MM.1S (cell line): ENCODE measurements around the gene BANP.

Source experiments
- DNase-seq: peaks from one replicate; pipeline ENCODE4 v3.0.0-alpha.2; 2015
- H2AFZ ChIP-seq: fragments of 300-600 bp; sonication (generic); 2 replicates; pipeline ENCODE4 v1.6.0; 2016; ENCODE audit warnings: antibody characterized with exemption, low read length
- H3F3A ChIP-seq: fragments of 300-600 bp; sonication (generic); 2 replicates; pipeline ENCODE4 v1.6.1; 2016; ENCODE audit warnings: mild to moderate bottlenecking, antibody characterized with exemption, low read length, moderate library complexity, mixed read lengths; ENCODE audit not compliant: insufficient read depth
- H3K27ac ChIP-seq: fragments of 300-600 bp; sonication (generic); 2 replicates; pipeline ENCODE4 v1.5.1; 2016; ENCODE audit warnings: mild to moderate bottlenecking, low read length
- H3K27me3 ChIP-seq: fragments of 300-600 bp; sonication (generic); replicated peaks from 2 replicates; pipeline ENCODE4 v1.6.0; 2016; ENCODE audit warnings: low read length; ENCODE audit not compliant: insufficient read depth
- H3K36me3 ChIP-seq: fragments of 300-600 bp; sonication (generic); replicated peaks from 2 replicates; pipeline ENCODE4 v1.6.1; 2016; ENCODE audit warnings: mild to moderate bottlenecking, low read length, mixed read lengths; ENCODE audit not compliant: insufficient read depth
- H3K4me1 ChIP-seq: fragments of 300-600 bp; sonication (generic); 2 replicates; pipeline ENCODE4 v1.6.1; 2016; ENCODE audit warnings: low read length, mixed read lengths
- H3K4me2 ChIP-seq: fragments of 300-600 bp; sonication (generic); 2 replicates; pipeline ENCODE4 v1.6.0; 2016; ENCODE audit warnings: low read depth, low read length
- H3K4me3 ChIP-seq: fragments of 300-600 bp; sonication (generic); 2 replicates; pipeline ENCODE4 v1.5.1; 2016; ENCODE audit warnings: low read length, mixed read lengths
- H3K79me2 ChIP-seq: fragments of 300-600 bp; sonication (generic); 2 replicates; pipeline ENCODE4 v1.6.1; 2016; ENCODE audit warnings: mixed run types, low read length, mixed read lengths
- H3K9ac ChIP-seq: fragments of 300-600 bp; sonication (generic); 2 replicates; pipeline ENCODE4 v1.6.1; 2016; ENCODE audit warnings: low read length, mixed read lengths
- H3K9me2 ChIP-seq: fragments of 300-600 bp; sonication (generic); replicated peaks from 2 replicates; pipeline ENCODE4 v1.6.1; 2016; ENCODE audit warnings: mild to moderate bottlenecking, low read length, mixed read lengths; ENCODE audit not compliant: insufficient read depth
- H3K9me3 ChIP-seq: fragments of 300-600 bp; sonication (generic); replicated peaks from 2 replicates; pipeline ENCODE4 v1.6.1; 2016; ENCODE audit warnings: mild to moderate bottlenecking, low read length, mixed read lengths; ENCODE audit not compliant: insufficient read depth
- H4K20me1 ChIP-seq: fragments of 300-600 bp; sonication (generic); 2 replicates; pipeline ENCODE4 v1.6.1; 2016; ENCODE audit warnings: mild to moderate bottlenecking, low read length, moderate library complexity, mixed read lengths; ENCODE audit not compliant: insufficient read depth
- CTCF ChIP-seq: fragments of 300-600 bp; sonication (generic); IDR thresholded peaks from 2 replicates; pipeline ENCODE4 v1.5.1; 2016; ENCODE audit warnings: antibody characterized with exemption, low read length, mixed read lengths
- EZH2 ChIP-seq: fragments of 300-600 bp; sonication (generic); optimal IDR thresholded peaks from 2 replicates; pipeline ENCODE3; 2017; ENCODE audit warnings: low read depth, mild to moderate bottlenecking, antibody characterized with exemption, low read length, mixed read lengths
- EZH2phosphoT487 ChIP-seq: fragments of 300-600 bp; sonication (generic); IDR thresholded peaks from 2 replicates; pipeline ENCODE4 v1.6.1; 2018; ENCODE audit warnings: antibody characterized with exemption, low read length

BANP gene

GRCh38 chr16:88002211-88002610, 51.0 kb downstream of the BANP start:
- Histone ChIP-seq H3F3A (no peaks in the 10 kb centered on the region), H2AFZ (no peak overlapping the region), H3K9ac (no peak overlapping the region), H3K9me2 (no peaks in the 10 kb centered on the region), H3K9me3 (no peaks in the 10 kb centered on the region), H3K27ac (no peak overlapping the region), H3K79me2 (0 out of 2 replicates have a peak, but pooled peaks cover 4% of the 10 kb centered on the region), H3K27me3 (no peaks in the 10 kb centered on the region), H3K36me3 (no peaks in the 10 kb centered on the region), H3K4me1 (no peaks in the 10 kb centered on the region), H3K4me2 (no peak overlapping the region), H4K20me1 (no peaks in the 10 kb centered on the region), H3K4me3 (no peak overlapping the region)
- TF ChIP-seq EZH2, result no peak
- TF ChIP-seq CTCF, result no peak
- no peak for TF ChIP-seq EZH2phosphoT487
- no peak for DNase-seq

- Histone ChIP-seq H3K36me3 (no peaks in the 10 kb centered on the region), H3K27me3 (no peaks in the 10 kb centered on the region), H3K9me3 (no peaks in the 10 kb centered on the region), H3K79me2 (0 out of 2 replicates have a peak, but pooled peaks cover 4% of the 10 kb centered on the region), H3F3A (no peaks in the 10 kb centered on the region), H3K27ac (no peak overlapping the region), H3K9ac (no peak overlapping the region), H3K4me3 (no peak overlapping the region), H3K9me2 (no peaks in the 10 kb centered on the region), H4K20me1 (no peaks in the 10 kb centered on the region), H3K4me1 (no peaks in the 10 kb centered on the region), H3K4me2 (no peak overlapping the region), H2AFZ (no peak overlapping the region)
- DNase-seq, result no peak
- TF ChIP-seq EZH2 (no peak), CTCF (no peak), EZH2phosphoT487 (no peak)
These were observed 51.5 kb downstream of the BANP start for GRCh38 chr16:88002749-88003148.

- DNase-seq, result no peak
- Histone ChIP-seq H3K4me1 (no peaks in the 10 kb centered on the region), H3F3A (no peaks in the 10 kb centered on the region), H3K27ac (no peak overlapping the region), H3K27me3 (no peaks in the 10 kb centered on the region), H4K20me1 (no peaks in the 10 kb centered on the region), H3K4me2 (no peak overlapping the region), H3K9me2 (no peaks in the 10 kb centered on the region), H2AFZ (no peak overlapping the region), H3K4me3 (no peak overlapping the region), H3K79me2 (0 out of 2 replicates have a peak, but pooled peaks cover 4% of the 10 kb centered on the region), H3K9me3 (no peaks in the 10 kb centered on the region), H3K9ac (no peak overlapping the region), H3K36me3 (no peaks in the 10 kb centered on the region)
- TF ChIP-seq EZH2 (no peak), CTCF (no peak), EZH2phosphoT487 (no peak)
These were observed 52.1 kb downstream of the BANP start for GRCh38 chr16:88003316-88003715.
